ENCODE measurements around the gene SBK2.
"Not testable (repeated sequence)": the region's sequence is repeated elsewhere in the genome, so short reads cannot be mapped to it uniquely, and the experiment has no call there.

The SBK2 gene

GRCh38 chr19:55534280-55534679 lies 2.7 kb downstream of the SBK2 start:
- not testable (repeated sequence) for DNase-seq

GRCh38 chr19:55530996-55531395 lies 5.9 kb downstream of the SBK2 start:
- DNase-seq, result no peak

GRCh38 chr19:55529636-55530234 lies 7.2 kb downstream of the SBK2 start:
- DNase-seq, result no peak

GRCh38 chr19:55528030-55528803 lies 8.7 kb downstream of the SBK2 start:
- DNase-seq, result no peak

- no peak for DNase-seq
Observed at GRCh38 chr19:55527197-55528029, 9.5 kb downstream of the SBK2 start.

- no peak for DNase-seq
Observed at GRCh38 chr19:55526216-55527196, 10.4 kb downstream of the SBK2 start.

- no peak for DNase-seq
Observed at GRCh38 chr19:55525289-55526101, 11.4 kb downstream of the SBK2 start.

GRCh38 chr19:55520691-55521292 lies 16.1 kb downstream of the SBK2 start:
- DNase-seq, result no peak

GRCh38 chr19:55519451-55520311 lies 17.3 kb downstream of the SBK2 start:
- DNase-seq, result no peak

- DNase-seq, result peak; percentile 88
Observed at GRCh38 chr19:55516878-55517620, 19.9 kb downstream of the SBK2 start.

- DNase-seq, result no peak
Observed at GRCh38 chr19:55508120-55508519, 28.8 kb downstream of the SBK2 start.

GRCh38 chr19:55504981-55505380 lies 32.0 kb downstream of the SBK2 start:
- no peak for DNase-seq

GRCh38 chr19:55504252-55504603 lies 32.7 kb downstream of the SBK2 start:
- DNase-seq, result no peak

GRCh38 chr19:55503502-55504251 lies 33.3 kb downstream of the SBK2 start:
- DNase-seq, result peak; percentile 93

GRCh38 chr19:55503157-55503501 lies 33.8 kb downstream of the SBK2 start:
- DNase-seq, result no peak

- DNase-seq, result no peak
Observed at GRCh38 chr19:55502197-55502952, 34.6 kb downstream of the SBK2 start.

- DNase-seq, result no peak
Observed at GRCh38 chr19:55500368-55500952, 36.5 kb downstream of the SBK2 start.

All from activated naive CD4-positive, alpha-beta T cell treated with anti-CD3 and anti-CD28 coated beads, Interleukin-2, amount 50 U/mL, for 16 hours (primary cell).